HEK293 (cell line): ENCODE results near the gene GYPC.

ENCODE experiments used
- CTCF ChIP-seq: fragments of 450-650 bp; formaldehyde crosslinking; IDR thresholded peaks from 2 replicates; pipeline ENCODE4 v1.5.1; 2016; ENCODE audit warnings: missing biosample characterization, missing genetic modification characterization
- REST ChIP-seq: fragments of 450-650 bp; formaldehyde crosslinking; IDR thresholded peaks from 2 replicates; pipeline ENCODE4 v1.5.1; 2016; ENCODE audit warnings: missing biosample characterization, missing genetic modification characterization
- TCF7L2 ChIP-seq: IDR thresholded peaks from 2 replicates; pipeline ENCODE4 v1.6.1; 2011; ENCODE audit warnings: low read depth, mild to moderate bottlenecking, inconsistent platforms, low read length, moderate library complexity, borderline replicate concordance
- ZNF274 ChIP-seq, 2 experiments: fragments of 200-500 bp in 1 of 2; fragments of 450-650 bp in 1 of 2; sonication (Bioruptor generic) in 1 of 2; formaldehyde crosslinking in 1 of 2; IDR thresholded peaks; 2 replicates each; pipeline versions ENCODE4 v1.5.1 to v1.6.1; 2014 to 2016; ENCODE audit warnings: borderline replicate concordance in 1 of 2, inconsistent platforms in 1 of 2, low read length in 1 of 2, missing biosample characterization in 1 of 2, missing genetic modification characterization in 1 of 2
- ZNF324 ChIP-seq: fragments of 450-650 bp; formaldehyde crosslinking; IDR thresholded peaks from 2 replicates; pipeline ENCODE4 v1.5.1; 2016; ENCODE audit warnings: missing biosample characterization, missing genetic modification characterization
- ZNF366 ChIP-seq: fragments of 450-650 bp; formaldehyde crosslinking; conservative IDR thresholded peaks from 2 replicates; pipeline ENCODE4 v1.5.1; 2016; ENCODE audit warnings: missing biosample characterization, missing genetic modification characterization
- ZNF768 ChIP-seq: fragments of 450-650 bp; formaldehyde crosslinking; IDR thresholded peaks from 2 replicates; pipeline ENCODE4 v1.5.1; 2018; ENCODE audit warnings: missing biosample characterization, mild to moderate bottlenecking, missing genetic modification characterization
- ZSCAN16 ChIP-seq: fragments of 450-650 bp; formaldehyde crosslinking; IDR thresholded peaks from 2 replicates; pipeline ENCODE4 v1.5.1; 2016; ENCODE audit warnings: missing biosample characterization, missing genetic modification characterization

- TF ChIP-seq ZSCAN16 (no peak), ZNF324 (tag by site-specific recombination) (no peak), ZNF274 (IDR thresholded peaks at IDR 0.05; ENCODE audit: low read length) (no peak), ZNF274 (tag by site-specific recombination; IDR thresholded peaks at IDR 0.05; ENCODE audit: borderline replicate concordance) (no peak), ZNF768 (tag by site-specific recombination) (no peak), REST (tag by site-specific recombination) (no peak), TCF7L2 (no peak), ZNF366 (tag by site-specific recombination) (no peak), CTCF (tag by site-specific recombination) (no peak)
Measured at GRCh38 chr2:126687503-126687902, 31.5 kb downstream of the GYPC start.
